Neuronal stem cell (in vitro differentiated cells): ENCODE results near the gene TSC22D4.
"Not testable (repeated sequence)": the region's sequence is repeated elsewhere in the genome, so short reads cannot be mapped to it uniquely, and the experiment has no call there.

ENCODE experiments used
- DNase-seq: peaks from one replicate; pipeline ENCODE4 v3.0.0-alpha.2; 2013; ENCODE audit warnings: low spot score
- H2AFZ ChIP-seq: one replicate; pipeline ENCODE4 v1.6.1; 2013; ENCODE audit warnings: mild to moderate bottlenecking, low read length, inconsistent platforms
- H2AK5ac ChIP-seq: 2 replicates; pipeline ENCODE4 v1.6.1; 2013; ENCODE audit warnings: low read depth, mild to moderate bottlenecking, inconsistent platforms, low read length, moderate library complexity, mixed read lengths
- H2BK120ac ChIP-seq: 2 replicates; pipeline ENCODE4 v1.6.1; 2013; ENCODE audit warnings: low read depth, mild to moderate bottlenecking, inconsistent platforms, low read length, moderate library complexity, mixed read lengths
- H2BK12ac ChIP-seq: one replicate; pipeline ENCODE4 v1.6.1; 2013; ENCODE audit warnings: low read length, inconsistent platforms
- H2BK15ac ChIP-seq: 2 replicates; pipeline ENCODE4 v1.6.1; 2013; ENCODE audit warnings: mild to moderate bottlenecking, low read length, inconsistent platforms, mixed read lengths
- H2BK5ac ChIP-seq: one replicate; pipeline ENCODE4 v1.6.1; 2013; ENCODE audit warnings: inconsistent platforms, mild to moderate bottlenecking, low read length, moderate library complexity
- H3K14ac ChIP-seq: one replicate; pipeline ENCODE4 v1.6.1; 2013; ENCODE audit warnings: low read length, inconsistent platforms
- H3K18ac ChIP-seq: 2 replicates; pipeline ENCODE4 v1.6.1; 2013; ENCODE audit warnings: low read length, inconsistent platforms
- H3K23ac ChIP-seq: 2 replicates; pipeline ENCODE4 v1.6.1; 2013; ENCODE audit warnings: low read depth, mild to moderate bottlenecking, mixed read lengths, low read length, inconsistent platforms; ENCODE audit not compliant: poor library complexity
- H3K27ac ChIP-seq: replicated peaks from 3 replicates; pipeline ENCODE4 v1.5.1; 2013; ENCODE audit warnings: low read length, inconsistent platforms
- H3K27me3 ChIP-seq, 3 experiments: 2 replicates each; pipeline ENCODE4 v1.6.1; 2013; ENCODE audit warnings: low read length in 3 of 3, mild to moderate bottlenecking in 2 of 3, inconsistent platforms in 1 of 3, low read depth in 1 of 3, mixed read lengths in 1 of 3, moderate library complexity in 1 of 3; ENCODE audit not compliant: control insufficient read depth in 3 of 3, insufficient read depth in 3 of 3
- H3K36me3 ChIP-seq, 2 donors: replicated peaks in 1 of 2; 2 replicates each; pipeline ENCODE4 v1.6.1; 2013; ENCODE audit warnings: low read length in 2 of 2; ENCODE audit not compliant: control insufficient read depth in 2 of 2, insufficient read depth in 2 of 2
- H3K4ac ChIP-seq: 2 replicates; pipeline ENCODE4 v1.6.1; 2013; ENCODE audit warnings: inconsistent platforms, mild to moderate bottlenecking, low read length, moderate library complexity
- H3K4me1 ChIP-seq, 2 donors: 1 replicate in 1 of 2; 2 replicates in 1 of 2; pipeline ENCODE4 v1.6.1; 2013; ENCODE audit warnings: low read length in 2 of 2, low read depth in 1 of 2; ENCODE audit not compliant: control insufficient read depth in 2 of 2, insufficient read depth in 1 of 2
- H3K4me2 ChIP-seq: one replicate; pipeline ENCODE4 v1.6.1; 2013; ENCODE audit warnings: mild to moderate bottlenecking, low read length, inconsistent platforms; ENCODE audit not compliant: insufficient read depth, poor library complexity, severe bottlenecking
- H3K4me3 ChIP-seq, 2 donors: 2 replicates each; pipeline ENCODE4 v1.5.1; 2013; ENCODE audit warnings: low read length in 2 of 2, mild to moderate bottlenecking in 2 of 2, inconsistent platforms in 1 of 2, moderate library complexity in 1 of 2
- H3K79me1 ChIP-seq: one replicate; pipeline ENCODE4 v1.6.1; 2013; ENCODE audit warnings: low read depth, mild to moderate bottlenecking, inconsistent platforms, low read length, moderate library complexity
- H3K9ac ChIP-seq: one replicate; pipeline ENCODE4 v1.6.1; 2013; ENCODE audit warnings: mild to moderate bottlenecking, low read depth, low read length, inconsistent platforms; ENCODE audit not compliant: poor library complexity
- H3K9me3 ChIP-seq, 2 donors: replicated peaks in 1 of 2; 2 replicates each; pipeline versions ENCODE3 to v1.6.1; 2013; ENCODE audit warnings: low read length in 2 of 2, mild to moderate bottlenecking in 2 of 2, inconsistent platforms in 1 of 2, low read depth in 1 of 2, mixed read lengths in 1 of 2, moderate library complexity in 1 of 2; ENCODE audit not compliant: control insufficient read depth in 2 of 2, insufficient read depth in 1 of 2
- H4K8ac ChIP-seq: one replicate; pipeline ENCODE4 v1.6.1; 2013; ENCODE audit warnings: low read depth, mild to moderate bottlenecking, inconsistent platforms, low read length, moderate library complexity
- H4K91ac ChIP-seq: one replicate; pipeline ENCODE4 v1.6.1; 2013; ENCODE audit warnings: low read length, low read depth, mild to moderate bottlenecking, inconsistent platforms; ENCODE audit not compliant: poor library complexity
- WGBS, 2 donors: extraction: QIAGEN DNeasy Blood & Tissue Kit; methylation state at CpG; one replicate each; pipeline ENCODE4 v1.1.7; 2013; ENCODE audit warnings: missing lambda C conversion rate in 2 of 2, mixed read lengths in 1 of 2; ENCODE audit not compliant: insufficient read length in 2 of 2, insufficient replicate concordance in 1 of 2; ENCODE audit errors: extremely low coverage in 2 of 2; 5-methylcytosine and 5-hydroxymethylcytosine counted together

Gene TSC22D4

DNA sequence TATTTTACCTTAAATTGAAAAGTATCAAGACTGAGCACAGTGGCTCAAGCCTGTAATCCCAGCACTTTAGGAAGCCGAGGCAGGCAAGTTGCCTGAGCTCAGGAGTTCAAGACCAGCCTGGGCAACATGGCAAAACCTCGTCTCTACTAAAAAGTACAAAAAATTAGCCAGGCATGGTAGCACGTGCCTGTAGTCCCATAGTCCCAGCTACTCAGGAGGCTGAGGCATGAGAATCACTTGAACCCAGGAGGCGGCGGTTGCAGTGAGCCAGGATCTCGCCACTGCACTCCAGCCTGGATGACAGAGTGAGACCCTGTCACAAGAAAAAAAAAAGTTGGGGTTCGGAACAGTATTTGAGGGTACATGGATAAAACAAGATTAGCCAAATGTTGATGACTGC, 39.8 kb downstream of the TSC22D4 start:
- not testable (repeated sequence) for H3K14ac ChIP-seq, H3K9ac ChIP-seq, H3K27ac ChIP-seq, H3K4me2 ChIP-seq, DNase-seq, H2BK12ac ChIP-seq, H3K4me3 ChIP-seq, H3K23ac ChIP-seq, H2BK15ac ChIP-seq, H2AFZ ChIP-seq, H3K9me3 ChIP-seq, H2BK5ac ChIP-seq, H4K8ac ChIP-seq, H4K91ac ChIP-seq, H3K27me3 ChIP-seq, H3K18ac ChIP-seq, H3K4ac ChIP-seq, H3K79me1 ChIP-seq, H2BK120ac ChIP-seq, H2AK5ac ChIP-seq
- no CpG with 5 or more reads among the region's 7 CpGs for WGBS, 2 donors
- Histone ChIP-seq H3K4me1 (peaks cover 5 to 13% of the 10 kb centered on the region in 2 donors), H3K36me3 (peaks cover 3 to 16% of the 10 kb centered on the region in 2 donors)

DNA sequence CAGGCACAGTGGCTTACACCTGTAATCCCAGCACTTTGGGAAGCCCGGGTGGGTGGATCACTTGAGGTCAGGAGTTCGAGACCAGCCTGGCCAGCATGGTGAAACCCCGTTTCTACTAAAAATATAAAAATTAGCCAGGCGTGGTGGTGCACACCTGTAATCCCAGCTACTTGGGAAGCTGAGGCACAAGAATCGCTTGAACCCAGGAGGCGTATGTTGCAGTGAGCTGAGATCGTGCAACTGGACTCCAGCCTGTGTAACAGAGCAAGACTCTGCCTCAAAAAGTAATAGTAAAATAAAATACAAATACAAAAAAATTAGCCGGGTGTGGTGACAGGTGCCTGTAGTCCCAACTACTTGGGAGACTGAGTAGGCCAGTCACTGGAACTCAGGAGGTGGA, 40.3 kb downstream of the TSC22D4 start:
- H3K23ac ChIP-seq, H2BK12ac ChIP-seq, H3K27ac ChIP-seq, H3K9ac ChIP-seq, H3K9me3 ChIP-seq, H3K4me1 ChIP-seq, DNase-seq, H2AK5ac ChIP-seq, H3K18ac ChIP-seq, H2BK120ac ChIP-seq, H2BK5ac ChIP-seq, H3K4me2 ChIP-seq, H3K14ac ChIP-seq, H3K27me3 ChIP-seq, H3K4me3 ChIP-seq, H3K4ac ChIP-seq, H4K8ac ChIP-seq, H3K79me1 ChIP-seq, H2BK15ac ChIP-seq, H2AFZ ChIP-seq, H4K91ac ChIP-seq: not testable (repeated sequence)
- peaks cover 7 to 21% of the 10 kb centered on the region in 2 donors for H3K36me3 ChIP-seq
- no CpG with 5 or more reads among the region's 8 CpGs for WGBS, 2 donors

- Histone ChIP-seq H3K27ac (no peak overlapping the region), H3K4me2 (no peak overlapping the region), H3K27me3 (no peaks in the 10 kb centered on the region), H2BK15ac (no peak overlapping the region), H3K9ac (no peak overlapping the region), H3K36me3 (peaks cover 12 to 27% of the 10 kb centered on the region in 2 donors), H2BK120ac (no peak overlapping the region), H4K8ac (no peak overlapping the region), H2AK5ac (no peak overlapping the region), H2AFZ (no peak overlapping the region), H3K4me1 (peaks cover 5 to 9% of the 10 kb centered on the region in 2 donors), H4K91ac (no peak overlapping the region), H3K79me1 (peaks cover 7% of the 10 kb centered on the region), H3K9me3 (no peaks in the 10 kb centered on the region), H3K4me3 (no peak overlapping the region), H3K18ac (no peak overlapping the region), H3K23ac (no peak overlapping the region), H3K4ac (no peak overlapping the region), H2BK12ac (no peak overlapping the region), H3K14ac (no peak overlapping the region), H2BK5ac (no peak overlapping the region)
- WGBS, 2 donors, result no CpG with 5 or more reads among the region's 2 CpGs
- no peak for DNase-seq
Observed at GRCh38 chr7:100438172-100438571, 40.8 kb downstream of the TSC22D4 start.

GRCh38 chr7:100437150-100438100, 41.6 kb downstream of the TSC22D4 start:
- no peak overlapping the region for H2AFZ ChIP-seq
- no peak overlapping the region for H3K27ac ChIP-seq
- peak overlapping the region; percentile 40 for H2BK120ac ChIP-seq
- H3K23ac ChIP-seq, result no peak overlapping the region
- H3K36me3 ChIP-seq, result peaks cover 15 to 34% of the 10 kb centered on the region in 2 donors
- H3K4me1 ChIP-seq, result peaks cover 5 to 10% of the 10 kb centered on the region in 2 donors
- H2AK5ac ChIP-seq, result peak overlapping the region; percentile 86
- no peak overlapping the region for H3K14ac ChIP-seq
- no peak overlapping the region for H4K91ac ChIP-seq
- H3K18ac ChIP-seq, result no peak overlapping the region
- peak overlapping the region; percentile 79 for H2BK12ac ChIP-seq
- no peaks in the 10 kb centered on the region for H3K9me3 ChIP-seq
- no CpG with 5 or more reads among the region's 28 CpGs for WGBS, 2 donors
- no peak overlapping the region for H3K4me2 ChIP-seq
- DNase-seq, result no peak
- H3K9ac ChIP-seq, result no peak overlapping the region
- H2BK15ac ChIP-seq, result no peak overlapping the region
- no peak overlapping the region for H2BK5ac ChIP-seq
- no peak overlapping the region for H3K4me3 ChIP-seq
- no peaks in the 10 kb centered on the region for H3K27me3 ChIP-seq
- no peak overlapping the region for H3K4ac ChIP-seq
- H3K79me1 ChIP-seq, result peaks cover 7% of the 10 kb centered on the region
- no peak overlapping the region for H4K8ac ChIP-seq
